Measurements from ENCODE around the gene NBPF6.
"Not testable (repeated sequence)": the region's sequence is repeated elsewhere in the genome, so short reads cannot be mapped to it uniquely, and the experiment has no call there.

Gene NBPF6

DNA sequence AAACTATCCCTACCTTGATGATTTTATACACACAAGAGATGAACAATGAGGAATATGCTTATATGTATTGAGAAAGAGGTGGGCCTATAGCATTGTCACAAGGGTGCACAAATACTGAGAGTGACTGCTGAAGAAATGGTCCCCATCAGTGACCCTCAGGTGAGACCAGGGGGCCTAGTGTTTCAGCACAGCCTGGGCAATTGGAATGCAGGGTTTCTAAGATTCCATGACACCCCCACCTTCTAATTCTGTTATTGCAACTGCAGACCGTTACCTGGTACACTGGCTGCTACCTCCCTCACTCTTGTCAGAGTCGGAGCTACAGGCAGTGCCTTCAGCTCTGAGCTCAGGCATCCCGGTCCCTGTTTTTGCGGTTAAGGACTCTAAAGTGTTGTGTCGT is at the start of gene NBPF6:
TSS of gene NBPF6 (plus strand) at position 301 of the 400 bp plus-strand sequence. CDS start 259 bp downstream, outside the sequence.
- not testable (repeated sequence) for H3K4me3 ChIP-seq (ENCODE audit: low read length)

DNA sequence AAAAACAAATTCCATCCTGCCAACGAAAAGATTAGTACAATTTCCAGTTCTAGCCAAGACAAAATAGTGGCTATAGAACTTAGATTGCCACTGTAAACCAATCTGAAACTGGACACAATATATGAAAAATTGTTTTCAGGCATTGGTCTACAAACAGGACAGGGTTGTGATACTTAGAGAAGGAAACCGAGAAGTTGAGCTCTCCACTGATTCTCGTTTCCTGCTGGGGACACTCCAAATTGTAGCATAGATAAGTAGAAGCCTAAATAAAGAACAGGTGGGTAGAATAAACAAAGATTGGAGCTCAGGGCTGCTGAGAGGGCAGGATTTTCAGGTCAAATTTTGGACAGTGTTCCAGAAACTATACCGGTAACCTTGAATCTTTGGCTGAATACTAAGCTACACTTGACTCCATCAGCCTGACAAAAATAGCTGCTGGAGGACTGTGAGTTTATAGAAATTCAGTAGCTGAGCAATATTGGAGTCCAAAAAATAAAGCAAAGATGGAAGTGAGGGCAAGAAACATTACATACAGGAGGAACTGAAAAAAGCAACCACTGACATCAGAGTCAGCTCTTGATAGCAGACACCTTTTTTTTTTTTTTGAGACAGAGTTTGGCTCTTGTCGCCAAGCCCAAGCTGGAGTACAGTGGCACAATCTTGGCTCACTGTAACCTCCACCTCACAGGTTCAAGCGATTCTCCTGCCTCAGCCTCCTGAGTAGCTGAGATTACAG is 38.9 kb upstream of the NBPF6 start:
- not testable (repeated sequence) for H3K4me3 ChIP-seq (ENCODE audit: low read length)

- H3K4me3 ChIP-seq (ENCODE audit: low read length) = not testable (repeated sequence)
Measured at GRCh38 chr1:108420129-108420528, 30.0 kb upstream of the NBPF6 start.

GRCh38 chr1:108421061-108421916 is 28.9 kb upstream of the NBPF6 start:
- not testable (repeated sequence) for H3K4me3 ChIP-seq (ENCODE audit: low read length)

- not testable (repeated sequence) for H3K4me3 ChIP-seq (ENCODE audit: low read length)
Measured at GRCh38 chr1:108426877-108427276, 23.3 kb upstream of the NBPF6 start.

DNA sequence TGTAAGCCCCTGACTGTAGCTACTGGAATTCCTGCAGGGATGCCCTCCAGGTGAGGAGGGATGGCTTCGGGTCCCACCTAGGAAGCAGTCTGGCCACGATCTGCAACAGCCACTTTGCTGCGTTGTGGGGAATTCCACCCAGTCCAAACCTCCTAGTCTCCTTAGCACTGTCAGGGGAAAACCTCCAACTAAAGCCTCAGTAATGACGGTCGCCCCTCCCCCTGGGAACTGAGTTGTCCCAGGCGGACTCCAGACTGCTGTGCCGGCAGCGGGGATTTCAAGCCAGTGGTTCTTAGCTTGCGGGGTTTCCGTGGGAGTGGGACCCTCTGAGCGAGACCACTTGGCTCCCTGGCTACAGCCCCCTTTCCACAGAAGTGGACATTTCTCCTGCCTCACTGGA is 18.1 kb upstream of the NBPF6 start:
- not testable (repeated sequence) for H3K4me3 ChIP-seq (ENCODE audit: low read length)

- H3K4me3 ChIP-seq (ENCODE audit: low read length) = not testable (repeated sequence)
Measured at GRCh38 chr1:108433404-108433803, 16.7 kb upstream of the NBPF6 start.

- not testable (repeated sequence) for H3K4me3 ChIP-seq (ENCODE audit: low read length)
Measured at GRCh38 chr1:108438536-108438935, 11.6 kb upstream of the NBPF6 start.

DNA sequence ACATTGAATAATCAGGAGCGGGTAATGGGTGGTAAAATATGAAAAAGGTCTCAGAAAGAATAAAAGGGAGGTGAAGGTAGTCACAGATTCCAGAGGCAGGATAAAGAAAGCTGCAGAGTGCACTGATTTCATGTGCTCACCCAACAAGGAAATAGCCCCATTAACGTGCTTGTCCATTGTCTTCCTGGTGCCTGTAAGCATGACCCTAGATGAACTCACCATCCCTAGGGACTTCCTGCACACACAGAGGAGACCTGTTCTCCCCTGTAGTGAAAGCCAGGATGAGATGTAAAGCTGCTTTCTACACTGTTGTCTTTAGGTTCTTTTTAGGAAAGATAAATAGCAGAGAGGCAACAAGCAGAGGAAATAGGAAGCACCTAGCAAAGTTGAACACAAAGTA is 4.4 kb downstream of the NBPF6 start:
- not testable (repeated sequence) for H3K4me3 ChIP-seq (ENCODE audit: low read length)

GRCh38 chr1:108458661-108459060 is 8.5 kb downstream of the NBPF6 start:
- H3K4me3 ChIP-seq (ENCODE audit: low read length) = not testable (repeated sequence)

- H3K4me3 ChIP-seq (ENCODE audit: low read length) = not testable (repeated sequence)
Measured at GRCh38 chr1:108461758-108462157, 11.6 kb downstream of the NBPF6 start.

DNA sequence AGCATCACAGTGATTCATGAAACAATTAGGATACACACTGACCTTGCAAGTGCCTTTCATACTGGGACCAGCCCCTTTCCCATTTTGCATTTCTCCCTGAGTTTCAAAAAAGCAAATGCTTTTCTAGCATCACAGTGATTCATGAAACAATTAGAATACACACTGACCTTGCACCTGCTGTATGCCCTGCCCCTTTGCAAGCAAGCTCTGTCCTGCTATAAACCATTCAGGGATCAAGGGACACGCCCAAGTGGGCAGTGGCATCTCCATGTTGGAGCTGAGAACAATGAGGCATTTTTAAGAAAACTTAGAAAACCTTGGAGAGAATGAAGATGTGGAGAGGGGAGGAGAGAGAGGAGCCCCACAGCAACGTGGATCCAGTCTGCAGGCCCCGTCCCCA is 13.8 kb downstream of the NBPF6 start:
- H3K4me3 ChIP-seq (ENCODE audit: low read length) = not testable (repeated sequence)

- not testable (repeated sequence) for H3K4me3 ChIP-seq (ENCODE audit: low read length)
Measured at GRCh38 chr1:108466166-108466565, 16.0 kb downstream of the NBPF6 start.

DNA sequence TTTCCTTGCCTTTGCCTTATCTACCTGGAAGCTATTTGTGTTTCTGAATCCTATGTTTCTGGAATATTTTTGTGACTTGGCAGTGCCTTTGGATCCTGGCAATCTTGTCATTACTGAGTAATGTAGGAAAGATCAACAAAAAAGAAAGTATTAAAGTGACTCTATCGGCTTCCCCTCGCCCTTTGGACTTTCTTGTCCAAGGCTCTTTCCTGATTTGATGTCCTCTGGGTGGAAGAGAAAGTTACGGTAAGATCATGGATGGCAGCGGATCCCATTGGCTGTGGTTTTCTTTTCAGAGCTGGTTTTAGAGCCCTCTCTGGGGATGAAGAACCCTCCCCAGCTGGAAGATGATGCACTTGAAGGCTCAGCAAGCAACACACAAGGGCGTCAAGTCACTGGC is 17.0 kb downstream of the NBPF6 start:
- not testable (repeated sequence) for H3K4me3 ChIP-seq (ENCODE audit: low read length)

DNA sequence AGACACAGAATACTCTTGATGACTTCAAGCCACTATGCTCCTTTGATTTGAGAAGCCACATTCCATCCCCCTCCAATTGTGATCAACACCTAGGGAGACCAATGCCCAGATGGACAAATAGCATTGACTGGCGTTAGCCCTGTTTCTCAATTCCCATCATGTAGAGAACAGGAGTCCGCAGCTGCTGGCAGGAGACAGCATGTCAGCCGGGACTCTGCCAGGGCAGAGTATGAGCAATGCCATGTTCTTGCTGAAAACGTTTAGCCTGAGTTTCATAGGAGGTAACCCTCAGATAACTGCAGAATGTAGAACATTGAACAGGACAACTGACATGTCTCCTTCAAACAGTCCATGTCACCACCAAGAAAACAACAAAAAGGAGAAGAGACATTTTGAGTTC is 20.6 kb downstream of the NBPF6 start:
- not testable (repeated sequence) for H3K4me3 ChIP-seq (ENCODE audit: low read length)

DNA sequence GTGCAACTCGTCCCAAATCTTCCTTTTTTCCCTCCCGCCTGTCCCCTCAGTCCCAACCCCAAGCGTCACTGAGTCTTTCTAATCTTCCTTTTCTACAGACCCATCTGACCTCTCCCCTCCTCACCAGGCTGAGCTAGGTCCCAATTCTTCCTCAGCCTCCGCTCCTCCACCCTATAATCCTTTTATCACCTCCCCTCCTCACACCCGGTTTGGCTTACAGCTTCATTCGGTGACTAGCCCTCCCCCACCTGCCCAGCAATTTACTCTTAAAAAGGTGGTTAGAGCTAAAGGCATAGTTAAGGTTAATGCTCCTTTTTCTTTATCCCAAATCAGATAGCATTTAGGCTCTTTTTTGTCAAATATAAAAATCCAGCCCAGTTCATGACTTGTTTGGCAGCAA is 24.4 kb downstream of the NBPF6 start:
- H3K4me3 ChIP-seq (ENCODE audit: low read length) = not testable (repeated sequence)

GRCh38 chr1:108478429-108479015 is 28.4 kb downstream of the NBPF6 start:
- H3K4me3 ChIP-seq (ENCODE audit: low read length) = no peak overlapping the region
- no peak for TF ChIP-seq ZNF274 (IDR thresholded peaks at IDR 0.05; ENCODE audit: low read depth, low read length)

Data from GM08714 (cell line).